GM12878 (cell line): Measurements from ENCODE around the gene MKNK1. TPM values are rescaled to one million over a fixed set of nuclear protein-coding genes. Genes with fewer than 3 reads are reported as not detected.

ENCODE experiments used
- ATAC-seq: fragments of 200-7000 bp; cut with Tn5 transposase; 3 replicates; pipeline ENCODE4 v1.9.1; 2020; ENCODE audit warnings: mild to moderate bottlenecking, moderate library complexity
- BruUV-seq: library from RNA; stranded (reverse); fragments of 400-500 nt; replicated peaks from 2 replicates; lab custom pipeline; 2021; lab: Mats Ljungman, UMichigan
- CTCF ChIA-PET: fragments of 300-600 bp; sonication (Branson Sonifier 250); formaldehyde crosslinking; extraction: SDS; loops from one replicate; lab custom pipeline; 2021; ENCODE audit warnings: inconsistent platforms; lab: Yijun Ruan, JAX
- POLR2A ChIA-PET: fragments of 350-600 bp; formaldehyde crosslinking; extraction: SDS; loops from one replicate; lab custom pipeline; 2021; ENCODE audit warnings: inconsistent platforms; lab: Charles Lee
- RAD21 ChIA-PET: fragments of 300-600 bp; sonication (Branson Sonifier 250); formaldehyde crosslinking; loops from one replicate; lab custom pipeline; 2023; ENCODE audit warnings: antibody characterized with exemption; ENCODE audit not compliant: unreplicated experiment; lab: Charles Lee
- SMC1A ChIA-PET: fragments of 300-600 bp; sonication (Branson Sonifier 250); formaldehyde crosslinking; loops from one replicate; lab custom pipeline; 2023; ENCODE audit not compliant: unreplicated experiment, uncharacterized antibody; lab: Charles Lee
- DNase-seq: peaks from one replicate; pipeline ENCODE4 v3.0.0-alpha.2; 2011; ENCODE audit warnings: low read depth, low spot score
- FAIRE-seq: peaks from 3 replicates; lab custom pipeline; 2011; peaks lifted over from hg19 to GRCh38; lab: Jason Lieb, UNC
- H2AFZ ChIP-seq: 2 replicates; pipeline ENCODE4 v1.6.0; 2011; ENCODE audit warnings: low read depth, low read length, control low read depth; ENCODE audit not compliant: control insufficient read depth
- H3K27ac ChIP-seq: 2 replicates; pipeline ENCODE4 v1.5.1; 2011; ENCODE audit warnings: control low read depth; ENCODE audit not compliant: control insufficient read depth, insufficient read depth
- H3K27me3 ChIP-seq, 2 experiments: replicated peaks in 1 of 2; 2 replicates each; pipeline versions ENCODE4 v1.6.0 to v1.6.1; 2011; ENCODE audit warnings: low read length in 1 of 2; ENCODE audit not compliant: control insufficient read depth in 2 of 2, insufficient read depth in 2 of 2
- H3K36me3 ChIP-seq, 2 experiments: 2 replicates each; pipeline ENCODE4 v1.5.1; 2011; ENCODE audit warnings: low read length in 1 of 2; ENCODE audit not compliant: control insufficient read depth in 2 of 2, insufficient read depth in 2 of 2
- H3K4me1 ChIP-seq: 2 replicates; pipeline ENCODE4 v1.6.1; 2011; ENCODE audit warnings: mild to moderate bottlenecking, low read length, moderate library complexity, mixed read lengths; ENCODE audit not compliant: control insufficient read depth, insufficient read depth
- H3K4me2 ChIP-seq: 2 replicates; pipeline ENCODE4 v1.6.0; 2011; ENCODE audit warnings: control low read depth; ENCODE audit not compliant: control insufficient read depth, insufficient read depth
- H3K4me3 ChIP-seq: fragments of 200-600 bp; sonication (generic); 2 replicates; pipeline ENCODE4 v1.5.1; 2016
- H3K79me2 ChIP-seq: 2 replicates; pipeline ENCODE4 v1.6.0; 2011; ENCODE audit warnings: low read length; ENCODE audit not compliant: control insufficient read depth, insufficient read depth
- H3K9ac ChIP-seq: 2 replicates; pipeline ENCODE4 v1.8.0; 2011; ENCODE audit warnings: low read length, control low read depth, mixed read lengths; ENCODE audit not compliant: control insufficient read depth, insufficient read depth
- H3K9me3 ChIP-seq: replicated peaks from 3 replicates; pipeline ENCODE4 v1.5.1; 2011; ENCODE audit warnings: mild to moderate bottlenecking, low read length; ENCODE audit not compliant: control insufficient read depth, insufficient read depth
- H4K20me1 ChIP-seq: 2 replicates; pipeline ENCODE4 v1.6.0; 2011; ENCODE audit not compliant: control insufficient read depth, insufficient read depth
- CEBPZ ChIP-seq: fragments of 150-350 bp; IDR thresholded peaks from 2 replicates; pipeline ENCODE4 v1.6.1; 2016; ENCODE audit warnings: low read depth, low read length
- CUX1 ChIP-seq: IDR thresholded peaks from 2 replicates; pipeline ENCODE4 v1.6.1; 2012; ENCODE audit warnings: improper control_type of control experiment, low read depth, low read length; ENCODE audit not compliant: insufficient replicate concordance
- HCFC1 ChIP-seq: fragments of 150-350 bp; IDR thresholded peaks from 2 replicates; pipeline ENCODE4 v1.6.1; 2014; ENCODE audit warnings: low read length
- HDAC6 ChIP-seq: fragments of 200-600 bp; sonication (generic); IDR thresholded peaks from one replicate; pipeline ENCODE4 v1.8.0; 2017; ENCODE audit warnings: antibody characterized with exemption; ENCODE audit not compliant: unreplicated experiment
- IRF3 ChIP-seq: fragments of 450-650 bp; IDR thresholded peaks from 2 replicates; pipeline ENCODE4 v1.6.1; 2014; ENCODE audit warnings: mild to moderate bottlenecking
- SMAD5 ChIP-seq: IDR thresholded peaks from 2 replicates; pipeline ENCODE4 v1.6.1; 2016; ENCODE audit warnings: antibody characterized with exemption, low read depth
- TCF12 ChIP-seq: IDR thresholded peaks from 2 replicates; pipeline ENCODE4 v1.6.1; 2011; ENCODE audit warnings: low read depth, mild to moderate bottlenecking, low read length
- USF2 ChIP-seq: IDR thresholded peaks from 2 replicates; pipeline ENCODE4 v1.6.1; 2011; ENCODE audit warnings: low read depth, low read length, improper control_type of control experiment, borderline replicate concordance
- WGBS: methylation state at CpG from one replicate; pipeline ENCODE4 v1.1.6; 2016; ENCODE audit warnings: low lambda C conversion rate; ENCODE audit not compliant: insufficient replicate concordance, insufficient coverage; ENCODE audit errors: missing lambda C conversion rate; 5-methylcytosine and 5-hydroxymethylcytosine counted together
- in situ Hi-C: fragments of 300-500 bp; cut with MboI; formaldehyde crosslinking; loops from 9 replicates; pipeline ENCODE4 v1.14.3; 2018; ENCODE audit warnings: mixed read lengths
- intact Hi-C: fragments of 100-400 bp; cut with micrococcal nuclease; formaldehyde crosslinking; loops from one replicate; pipeline ENCODE4 v1.14.2; 2022; ENCODE audit not compliant: unreplicated experiment
- polyA plus RNA-seq, 11 experiments: library from polyadenylated mRNA; depleted of rRNA in 4 of 11; unstranded in 6 of 11; stranded (reverse) in 5 of 11; fragments of >200 nt; fragmentation: Nextera tagmentation in 4 of 11; fragmentation: Illumina TruSeq in 1 of 11; extraction: Ambion mirVana in 4 of 11; extraction: Trizol in 1 of 11; gene quantifications; 1 replicate in 1 of 11; 2 replicates in 10 of 11; pipeline versions ENCODE4 v1.2.1 to v1.2.3, GENCODE V29; 2011 to 2016; ENCODE audit warnings: inconsistent platforms in 2 of 11, missing spikeins in 2 of 11, low read depth in 1 of 11
- total RNA-seq, 4 experiments: library from RNA; depleted of rRNA in 3 of 4; stranded (reverse); fragments of >200 nt in 3 of 4; fragmentation: Illumina TruSeq in 1 of 4; extraction: Trizol in 1 of 4; gene quantifications; 2 replicates each; pipeline versions ENCODE4 v1.2.1 to v1.2.3, GENCODE V29; 2013 to 2021

MKNK1 gene
- total and polyA plus RNA-seq, 10 of the 15 experiments (the other 5 are each of a cell fraction or from before 2014, with no cell fraction given) = 13.7 to 29.9 (median 26.5) TPM

GRCh38 chr1:46517932-46518498, 86.1 kb downstream of the MKNK1 start:
- no TSS peak for BruUV-seq
- intact Hi-C loops (no loop called here), in situ Hi-C loops (no loop called here)
- CTCF ChIA-PET = interaction anchor here (1.7 to 2.3 kb wide), 2 partner anchors 9 to 10 kb away, joined by 3 to 7 read pairs; no protein-coding TSS in a partner anchor
- no peaks in the 10 kb centered on the region for H3K9me3 ChIP-seq
- no peak overlapping the region for H2AFZ ChIP-seq
- RAD21 ChIA-PET = no interaction called here
- SMC1A ChIA-PET = no interaction called here
- no peak overlapping the region for H3K4me3 ChIP-seq
- H3K4me1 ChIP-seq = peaks cover 12% of the 10 kb centered on the region
- 24% methylated on average over 4 of the region's 4 CpGs for WGBS
- DNase-seq (no peak), ATAC-seq (no peak), FAIRE-seq (no peak)
- H3K36me3 ChIP-seq = no peaks in the 10 kb centered on the region
- H3K27ac ChIP-seq = no peak overlapping the region
- no peak overlapping the region for H3K4me2 ChIP-seq
- no peaks in the 10 kb centered on the region for H4K20me1 ChIP-seq
- POLR2A ChIA-PET = no interaction called here
- no peaks in the 10 kb centered on the region; a peak in 1 of 4 replicates for H3K27me3 ChIP-seq
- no peaks in the 10 kb centered on the region for H3K79me2 ChIP-seq
- H3K9ac ChIP-seq = no peak overlapping the region
- no peak for TF ChIP-seq TCF12
- TF ChIP-seq HDAC6 = no peak
- TF ChIP-seq SMAD5 = no peak
- TF ChIP-seq CEBPZ = no peak
- TF ChIP-seq HCFC1 = no peak
- TF ChIP-seq USF2 = no peak
- TF ChIP-seq CUX1 = no peak
- TF ChIP-seq IRF3 = no peak
